IMR-90 (cell line): ENCODE data around the gene PTPRN2. TPM values are rescaled to one million over a fixed set of nuclear protein-coding genes. Genes with fewer than 3 reads are reported as not detected.

ENCODE experiments used
- ATAC-seq: fragments of 200-7000 bp; cut with Tn5 transposase; 2 replicates; pipeline ENCODE4 v1.9.1; 2020; ENCODE audit warnings: low read depth, mild to moderate bottlenecking, moderate library complexity
- BruUV-seq: library from RNA; stranded (reverse); fragments of 400-500 nt; replicated peaks from 2 replicates; lab custom pipeline; 2021; lab: Mats Ljungman, UMichigan
- CTCF ChIA-PET: fragments of 300-600 bp; formaldehyde crosslinking; extraction: SDS; loops from one replicate; lab custom pipeline; 2021; ENCODE audit warnings: antibody characterized with exemption; lab: Yijun Ruan, JAX
- POLR2A ChIA-PET: fragments of 300-600 bp; sonication (Branson Sonifier 250); formaldehyde crosslinking; loops from one replicate; lab custom pipeline; 2022; ENCODE audit warnings: antibody characterized with exemption; ENCODE audit not compliant: unreplicated experiment; lab: Charles Lee
- DNase-seq: peaks from one replicate; pipeline ENCODE4 v3.0.0; 2013
- H2AFZ ChIP-seq: replicated peaks from 2 replicates; pipeline ENCODE3; 2013; ENCODE audit warnings: low read length, mild to moderate bottlenecking; ENCODE audit not compliant: poor library complexity
- H2AK5ac ChIP-seq: 2 replicates; pipeline ENCODE4 v1.6.1; 2013; ENCODE audit warnings: low read depth, low read length, inconsistent platforms
- H2AK9ac ChIP-seq: replicated peaks from 2 replicates; pipeline ENCODE3; 2013; ENCODE audit warnings: mild to moderate bottlenecking, low read depth, low read length, moderate library complexity; ENCODE audit not compliant: poor library complexity
- H2BK120ac ChIP-seq: 2 replicates; pipeline ENCODE4 v1.6.1; 2013; ENCODE audit warnings: low read depth, low read length, inconsistent platforms
- H2BK15ac ChIP-seq: 3 replicates; pipeline ENCODE4 v1.6.1; 2013; ENCODE audit warnings: low read depth, low read length, inconsistent platforms
- H2BK20ac ChIP-seq: 2 replicates; pipeline ENCODE4 v1.6.1; 2013; ENCODE audit warnings: low read depth, mild to moderate bottlenecking, inconsistent platforms, low read length, moderate library complexity
- H2BK5ac ChIP-seq: 2 replicates; pipeline ENCODE4 v1.6.1; 2013; ENCODE audit warnings: mild to moderate bottlenecking, low read depth, low read length, inconsistent platforms; ENCODE audit not compliant: poor library complexity, severe bottlenecking
- H3K14ac ChIP-seq: replicated peaks from 2 replicates; pipeline ENCODE4 v1.6.1; 2013; ENCODE audit warnings: low read depth, low read length, inconsistent platforms
- H3K18ac ChIP-seq: 2 replicates; pipeline ENCODE4 v1.6.1; 2013; ENCODE audit warnings: low read depth, low read length, control low read depth
- H3K23ac ChIP-seq: 2 replicates; pipeline ENCODE4 v1.6.1; 2013; ENCODE audit warnings: low read depth, low read length, inconsistent platforms
- H3K27ac ChIP-seq: 2 replicates; pipeline ENCODE4 v1.5.1; 2013; ENCODE audit warnings: mild to moderate bottlenecking, control low read depth, low read length; ENCODE audit not compliant: insufficient read depth
- H3K27me3 ChIP-seq: 2 replicates; pipeline ENCODE4 v1.6.1; 2013; ENCODE audit warnings: low read length; ENCODE audit not compliant: control insufficient read depth, insufficient read depth
- H3K36me3 ChIP-seq: 2 replicates; pipeline ENCODE4 v1.6.1; 2013; ENCODE audit warnings: low read length, mixed read lengths; ENCODE audit not compliant: control insufficient read depth, insufficient read depth
- H3K4ac ChIP-seq: 2 replicates; pipeline ENCODE4 v1.6.1; 2013; ENCODE audit warnings: low read depth, low read length, inconsistent platforms
- H3K4me1 ChIP-seq: 2 replicates; pipeline ENCODE4 v1.6.1; 2013; ENCODE audit warnings: low read length, mixed read lengths; ENCODE audit not compliant: control insufficient read depth, insufficient read depth
- H3K4me2 ChIP-seq: 2 replicates; pipeline ENCODE4 v1.6.1; 2013; ENCODE audit warnings: low read depth, mild to moderate bottlenecking, control low read depth, low read length, moderate library complexity
- H3K4me3 ChIP-seq: 2 replicates; pipeline ENCODE4 v1.5.1; 2013; ENCODE audit warnings: low read depth, mild to moderate bottlenecking, control low read depth, low read length, moderate library complexity; ENCODE audit not compliant: insufficient read depth
- H3K56ac ChIP-seq: 2 replicates; pipeline ENCODE4 v1.6.1; 2013; ENCODE audit warnings: low read length, inconsistent platforms; ENCODE audit not compliant: insufficient read depth; ENCODE audit errors: extremely low read depth
- H3K79me1 ChIP-seq, 2 experiments: 2 replicates each; pipeline ENCODE4 v1.6.1; 2013; ENCODE audit warnings: low read length in 2 of 2, inconsistent platforms in 1 of 2, low read depth in 1 of 2
- H3K9ac ChIP-seq: 2 replicates; pipeline ENCODE4 v1.6.1; 2013; ENCODE audit warnings: low read depth, low read length, control low read depth
- H3K9me1 ChIP-seq: 2 replicates; pipeline ENCODE4 v1.6.1; 2013; ENCODE audit warnings: low read length, inconsistent platforms; ENCODE audit not compliant: insufficient read depth
- H3K9me3 ChIP-seq: 2 replicates; pipeline ENCODE4 v1.6.1; 2013; ENCODE audit warnings: low read length; ENCODE audit not compliant: control insufficient read depth, insufficient read depth
- H4K20me1 ChIP-seq: 2 replicates; pipeline ENCODE4 v1.6.1; 2013; ENCODE audit warnings: low read length, inconsistent platforms; ENCODE audit not compliant: insufficient read depth
- H4K5ac ChIP-seq: 2 replicates; pipeline ENCODE4 v1.6.1; 2013; ENCODE audit warnings: mild to moderate bottlenecking, low read depth, low read length, control low read depth
- H4K8ac ChIP-seq, 2 experiments: 2 replicates each; pipeline ENCODE4 v1.6.1; 2013; ENCODE audit warnings: low read depth in 2 of 2, low read length in 2 of 2, control low read depth in 1 of 2, inconsistent platforms in 1 of 2
- H4K91ac ChIP-seq: 2 replicates; pipeline ENCODE4 v1.6.1; 2013; ENCODE audit warnings: low read depth, low read length, inconsistent platforms; ENCODE audit not compliant: insufficient read depth
- BHLHE40 ChIP-seq: fragments of 150-350 bp; IDR thresholded peaks from 2 replicates; pipeline ENCODE4 v1.6.1; 2016; ENCODE audit warnings: mild to moderate bottlenecking, low read depth, low read length
- CEBPB ChIP-seq: IDR thresholded peaks from 2 replicates; pipeline ENCODE4 v1.6.1; 2012; ENCODE audit warnings: low read depth, low read length, improper control_type of control experiment
- CHD1 ChIP-seq: IDR thresholded peaks from 2 replicates; pipeline ENCODE4 v1.6.1; 2012; ENCODE audit warnings: low read depth, low read length, improper control_type of control experiment
- FOS ChIP-seq: fragments of 150-350 bp; IDR thresholded peaks from 2 replicates; pipeline ENCODE4 v1.6.1; 2016; ENCODE audit warnings: low read depth, low read length
- MAFK ChIP-seq: IDR thresholded peaks from 2 replicates; pipeline ENCODE4 v1.6.1; 2012; ENCODE audit warnings: low read depth, low read length, improper control_type of control experiment
- MAZ ChIP-seq: IDR thresholded peaks from 2 replicates; pipeline ENCODE4 v1.6.1; 2012; ENCODE audit warnings: low read depth, mild to moderate bottlenecking, low read length, improper control_type of control experiment, moderate library complexity, borderline replicate concordance
- RCOR1 ChIP-seq: IDR thresholded peaks from 2 replicates; pipeline ENCODE4 v1.6.1; 2012; ENCODE audit warnings: mild to moderate bottlenecking, low read length, improper control_type of control experiment; ENCODE audit not compliant: insufficient replicate concordance
- SMC3 ChIP-seq: fragments of 150-350 bp; IDR thresholded peaks from 2 replicates; pipeline ENCODE4 v1.6.1; 2016; ENCODE audit warnings: low read depth, mild to moderate bottlenecking, antibody characterized with exemption, low read length, moderate library complexity
- WGBS, 2 experiments: methylation state at CpG; one replicate each; pipeline versions ENCODE4 v1.1.5 to v1.1.7; 2013; ENCODE audit warnings: missing lambda C conversion rate in 2 of 2; ENCODE audit not compliant: insufficient read length in 1 of 2; ENCODE audit errors: extremely low coverage in 2 of 2; 5-methylcytosine and 5-hydroxymethylcytosine counted together
- dilution Hi-C: fragments of 300-500 bp; cut with HindIII; formaldehyde crosslinking; loops from one replicate; pipeline ENCODE4 v1.14.3; 2018; ENCODE audit warnings: low sequenced_read_pairs; ENCODE audit not compliant: unreplicated experiment
- in situ Hi-C: fragments of 300-500 bp; cut with MboI; formaldehyde crosslinking; loops from 3 replicates; pipeline ENCODE4 v1.14.3; 2019; ENCODE audit warnings: low sequenced_read_pairs, inconsistent platforms, mixed read lengths
- intact Hi-C: fragments of 100-400 bp; cut with micrococcal nuclease; formaldehyde crosslinking; loops from 2 replicates; pipeline ENCODE4 v1.10.0; 2022
- polyA plus RNA-seq, 3 experiments: library from polyadenylated mRNA; depleted of rRNA; stranded (reverse); fragments of >200 nt; gene quantifications; 2 replicates each; pipeline ENCODE4 v1.2.3, GENCODE V29; 2012; ENCODE audit warnings: low replicate concordance in 1 of 3
- total RNA-seq: library from RNA; depleted of rRNA; stranded (reverse); fragments of >200 nt; gene quantifications from 2 replicates; pipeline ENCODE4 v1.2.3, GENCODE V29; 2012
- TF ChIP-seq, protein P1 (sequence below): fragments of 150-350 bp; IDR thresholded peaks from 2 replicates; pipeline ENCODE4 v1.6.1; 2016; ENCODE audit warnings: low read depth, mild to moderate bottlenecking, low read length, moderate library complexity, borderline replicate concordance
- TF ChIP-seq, protein P2 (sequence below): conservative IDR thresholded peaks from 2 replicates; pipeline ENCODE4 v1.5.1; 2012; ENCODE audit warnings: mild to moderate bottlenecking, low read depth, low read length, improper control_type of control experiment

Gene PTPRN2
- total and polyA plus RNA-seq, 2 of the 4 experiments (the other 2 are of a cell fraction) = 0.03 TPM; not detected in 1

- Histone ChIP-seq H2BK120ac (no peak overlapping the region), H4K20me1 (no peaks in the 10 kb centered on the region), H2BK5ac (no peak overlapping the region), H3K9me3 (peaks cover 47% of the 10 kb centered on the region), H3K4ac (no peak overlapping the region), H3K9me1 (no peaks in the 10 kb centered on the region), H3K27me3 (no peaks in the 10 kb centered on the region), H3K18ac (no peak overlapping the region), H2AK9ac (no peak overlapping the region), H4K8ac (no peak overlapping the region), H3K14ac (no peak overlapping the region), H3K9ac (no peak overlapping the region), H2AK5ac (no peak overlapping the region), H3K27ac (no peak overlapping the region), H3K4me2 (no peak overlapping the region), H3K56ac (no peak overlapping the region), H2BK15ac (no peak overlapping the region), H3K79me1 (no peaks in the 10 kb centered on the region), H4K91ac (no peak overlapping the region), H3K4me1 (no peaks in the 10 kb centered on the region), H2BK20ac (no peak overlapping the region), H3K4me3 (no peak overlapping the region), H3K36me3 (no peaks in the 10 kb centered on the region), H4K5ac (no peak overlapping the region), H3K23ac (no peak overlapping the region), H2AFZ (no peak overlapping the region)
- intact Hi-C loops = no loop called here
- 74% methylated on average over 8 of the region's 16 CpGs; no CpG with 5 or more reads in 1 of the 2 experiments for WGBS, 2 experiments
- no peak for ATAC-seq
- TF ChIP-seq CEBPB (no peak), FOS (no peak), MAZ (no peak), CHD1 (no peak), MAFK (no peak), BHLHE40 (no peak), SMC3 (no peak), RCOR1 (no peak)
- TF ChIP-seq, protein P1, sequence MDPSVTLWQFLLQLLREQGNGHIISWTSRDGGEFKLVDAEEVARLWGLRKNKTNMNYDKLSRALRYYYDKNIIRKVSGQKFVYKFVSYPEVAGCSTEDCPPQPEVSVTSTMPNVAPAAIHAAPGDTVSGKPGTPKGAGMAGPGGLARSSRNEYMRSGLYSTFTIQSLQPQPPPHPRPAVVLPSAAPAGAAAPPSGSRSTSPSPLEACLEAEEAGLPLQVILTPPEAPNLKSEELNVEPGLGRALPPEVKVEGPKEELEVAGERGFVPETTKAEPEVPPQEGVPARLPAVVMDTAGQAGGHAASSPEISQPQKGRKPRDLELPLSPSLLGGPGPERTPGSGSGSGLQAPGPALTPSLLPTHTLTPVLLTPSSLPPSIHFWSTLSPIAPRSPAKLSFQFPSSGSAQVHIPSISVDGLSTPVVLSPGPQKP = no peak
- TF ChIP-seq, protein P2, sequence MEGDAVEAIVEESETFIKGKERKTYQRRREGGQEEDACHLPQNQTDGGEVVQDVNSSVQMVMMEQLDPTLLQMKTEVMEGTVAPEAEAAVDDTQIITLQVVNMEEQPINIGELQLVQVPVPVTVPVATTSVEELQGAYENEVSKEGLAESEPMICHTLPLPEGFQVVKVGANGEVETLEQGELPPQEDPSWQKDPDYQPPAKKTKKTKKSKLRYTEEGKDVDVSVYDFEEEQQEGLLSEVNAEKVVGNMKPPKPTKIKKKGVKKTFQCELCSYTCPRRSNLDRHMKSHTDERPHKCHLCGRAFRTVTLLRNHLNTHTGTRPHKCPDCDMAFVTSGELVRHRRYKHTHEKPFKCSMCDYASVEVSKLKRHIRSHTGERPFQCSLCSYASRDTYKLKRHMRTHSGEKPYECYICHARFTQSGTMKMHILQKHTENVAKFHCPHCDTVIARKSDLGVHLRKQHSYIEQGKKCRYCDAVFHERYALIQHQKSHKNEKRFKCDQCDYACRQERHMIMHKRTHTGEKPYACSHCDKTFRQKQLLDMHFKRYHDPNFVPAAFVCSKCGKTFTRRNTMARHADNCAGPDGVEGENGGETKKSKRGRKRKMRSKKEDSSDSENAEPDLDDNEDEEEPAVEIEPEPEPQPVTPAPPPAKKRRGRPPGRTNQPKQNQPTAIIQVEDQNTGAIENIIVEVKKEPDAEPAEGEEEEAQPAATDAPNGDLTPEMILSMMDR = no peak
- in situ Hi-C loops = no loop called here
- ChIA-PET CTCF (no interaction called here), POLR2A (no interaction called here)
- no peak for DNase-seq
- dilution Hi-C loops = no loop called here
- no TSS peak for BruUV-seq
These were observed 193.5 kb downstream of the PTPRN2 start for GRCh38 chr7:158393926-158394625.
